ENCODE measurements around the gene CORO7. TPM values are rescaled to one million over a fixed set of nuclear protein-coding genes. Genes with fewer than 3 reads are reported as not detected.

Gene CORO7
- total and polyA plus RNA-seq, 9 of the 15 experiments (the other 6 are each of a cell fraction or from before 2014, with no cell fraction given), result 0.45 to 77.2 (median 18.7) TPM

DNA sequence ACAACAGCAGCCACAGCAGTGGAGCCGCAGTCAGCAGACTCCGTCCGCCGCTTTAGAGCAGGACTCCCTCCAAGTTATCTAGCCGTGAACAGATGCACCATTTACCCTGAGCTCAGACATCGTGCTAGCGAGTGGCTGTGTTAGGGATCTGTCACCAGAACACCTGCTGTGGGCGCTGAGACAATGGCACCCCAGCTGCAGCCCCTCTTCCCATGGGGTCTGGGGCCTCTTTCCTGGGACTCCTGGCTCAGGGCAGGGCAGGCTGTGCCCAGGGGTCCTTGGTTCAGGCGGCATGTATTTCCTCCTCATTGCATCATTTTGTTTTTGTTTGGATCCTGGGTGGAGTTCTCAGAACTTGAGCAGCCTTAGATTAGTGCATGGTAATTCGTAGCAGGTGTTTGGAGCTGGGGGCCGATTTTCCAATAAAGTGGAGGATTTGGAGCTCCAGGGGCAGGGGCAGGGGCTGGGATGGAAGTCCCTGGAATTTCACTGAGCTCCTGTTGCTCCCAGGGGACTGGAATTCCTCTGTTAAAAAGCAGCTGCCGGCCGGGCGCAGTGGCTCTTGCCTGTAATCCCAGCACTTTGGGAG, 34.6 kb upstream of the CORO7 start (continued):
- TF ChIP-seq, protein P1, sequence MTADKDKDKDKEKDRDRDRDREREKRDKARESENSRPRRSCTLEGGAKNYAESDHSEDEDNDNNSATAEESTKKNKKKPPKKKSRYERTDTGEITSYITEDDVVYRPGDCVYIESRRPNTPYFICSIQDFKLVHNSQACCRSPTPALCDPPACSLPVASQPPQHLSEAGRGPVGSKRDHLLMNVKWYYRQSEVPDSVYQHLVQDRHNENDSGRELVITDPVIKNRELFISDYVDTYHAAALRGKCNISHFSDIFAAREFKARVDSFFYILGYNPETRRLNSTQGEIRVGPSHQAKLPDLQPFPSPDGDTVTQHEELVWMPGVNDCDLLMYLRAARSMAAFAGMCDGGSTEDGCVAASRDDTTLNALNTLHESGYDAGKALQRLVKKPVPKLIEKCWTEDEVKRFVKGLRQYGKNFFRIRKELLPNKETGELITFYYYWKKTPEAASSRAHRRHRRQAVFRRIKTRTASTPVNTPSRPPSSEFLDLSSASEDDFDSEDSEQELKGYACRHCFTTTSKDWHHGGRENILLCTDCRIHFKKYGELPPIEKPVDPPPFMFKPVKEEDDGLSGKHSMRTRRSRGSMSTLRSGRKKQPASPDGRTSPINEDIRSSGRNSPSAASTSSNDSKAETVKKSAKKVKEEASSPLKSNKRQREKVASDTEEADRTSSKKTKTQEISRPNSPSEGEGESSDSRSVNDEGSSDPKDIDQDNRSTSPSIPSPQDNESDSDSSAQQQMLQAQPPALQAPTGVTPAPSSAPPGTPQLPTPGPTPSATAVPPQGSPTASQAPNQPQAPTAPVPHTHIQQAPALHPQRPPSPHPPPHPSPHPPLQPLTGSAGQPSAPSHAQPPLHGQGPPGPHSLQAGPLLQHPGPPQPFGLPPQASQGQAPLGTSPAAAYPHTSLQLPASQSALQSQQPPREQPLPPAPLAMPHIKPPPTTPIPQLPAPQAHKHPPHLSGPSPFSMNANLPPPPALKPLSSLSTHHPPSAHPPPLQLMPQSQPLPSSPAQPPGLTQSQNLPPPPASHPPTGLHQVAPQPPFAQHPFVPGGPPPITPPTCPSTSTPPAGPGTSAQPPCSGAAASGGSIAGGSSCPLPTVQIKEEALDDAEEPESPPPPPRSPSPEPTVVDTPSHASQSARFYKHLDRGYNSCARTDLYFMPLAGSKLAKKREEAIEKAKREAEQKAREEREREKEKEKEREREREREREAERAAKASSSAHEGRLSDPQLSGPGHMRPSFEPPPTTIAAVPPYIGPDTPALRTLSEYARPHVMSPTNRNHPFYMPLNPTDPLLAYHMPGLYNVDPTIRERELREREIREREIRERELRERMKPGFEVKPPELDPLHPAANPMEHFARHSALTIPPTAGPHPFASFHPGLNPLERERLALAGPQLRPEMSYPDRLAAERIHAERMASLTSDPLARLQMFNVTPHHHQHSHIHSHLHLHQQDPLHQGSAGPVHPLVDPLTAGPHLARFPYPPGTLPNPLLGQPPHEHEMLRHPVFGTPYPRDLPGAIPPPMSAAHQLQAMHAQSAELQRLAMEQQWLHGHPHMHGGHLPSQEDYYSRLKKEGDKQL (CRISPR knock-in tag; IDR thresholded peaks at IDR 0.05; ENCODE audit: borderline replicate concordance), result no peak
- TF ChIP-seq, protein P2, sequence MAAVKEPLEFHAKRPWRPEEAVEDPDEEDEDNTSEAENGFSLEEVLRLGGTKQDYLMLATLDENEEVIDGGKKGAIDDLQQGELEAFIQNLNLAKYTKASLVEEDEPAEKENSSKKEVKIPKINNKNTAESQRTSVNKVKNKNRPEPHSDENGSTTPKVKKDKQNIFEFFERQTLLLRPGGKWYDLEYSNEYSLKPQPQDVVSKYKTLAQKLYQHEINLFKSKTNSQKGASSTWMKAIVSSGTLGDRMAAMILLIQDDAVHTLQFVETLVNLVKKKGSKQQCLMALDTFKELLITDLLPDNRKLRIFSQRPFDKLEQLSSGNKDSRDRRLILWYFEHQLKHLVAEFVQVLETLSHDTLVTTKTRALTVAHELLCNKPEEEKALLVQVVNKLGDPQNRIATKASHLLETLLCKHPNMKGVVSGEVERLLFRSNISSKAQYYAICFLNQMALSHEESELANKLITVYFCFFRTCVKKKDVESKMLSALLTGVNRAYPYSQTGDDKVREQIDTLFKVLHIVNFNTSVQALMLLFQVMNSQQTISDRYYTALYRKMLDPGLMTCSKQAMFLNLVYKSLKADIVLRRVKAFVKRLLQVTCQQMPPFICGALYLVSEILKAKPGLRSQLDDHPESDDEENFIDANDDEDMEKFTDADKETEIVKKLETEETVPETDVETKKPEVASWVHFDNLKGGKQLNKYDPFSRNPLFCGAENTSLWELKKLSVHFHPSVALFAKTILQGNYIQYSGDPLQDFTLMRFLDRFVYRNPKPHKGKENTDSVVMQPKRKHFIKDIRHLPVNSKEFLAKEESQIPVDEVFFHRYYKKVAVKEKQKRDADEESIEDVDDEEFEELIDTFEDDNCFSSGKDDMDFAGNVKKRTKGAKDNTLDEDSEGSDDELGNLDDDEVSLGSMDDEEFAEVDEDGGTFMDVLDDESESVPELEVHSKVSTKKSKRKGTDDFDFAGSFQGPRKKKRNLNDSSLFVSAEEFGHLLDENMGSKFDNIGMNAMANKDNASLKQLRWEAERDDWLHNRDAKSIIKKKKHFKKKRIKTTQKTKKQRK (IDR thresholded peaks at IDR 0.05; ENCODE audit: borderline replicate concordance, low read depth, low read length), result no peak
- no peak for TF ChIP-seq SIX5 (IDR thresholded peaks at IDR 0.05; ENCODE audit: borderline replicate concordance in 1 of 2, insufficient read depth in 1 of 2, low read depth in 1 of 2, low read length in 2 of 2)
- no peak for TF ChIP-seq CCNT2 (IDR thresholded peaks at IDR 0.05; ENCODE audit: borderline replicate concordance, extremely low read depth, insufficient read length, low read depth, low read length)
- TF ChIP-seq NELFE (IDR thresholded peaks at IDR 0.05; ENCODE audit: insufficient read depth, insufficient read length), result no peak
- no peak for TF ChIP-seq PTRF (tag; IDR thresholded peaks at IDR 0.05)
- TF ChIP-seq ZBED1 (IDR thresholded peaks at IDR 0.05), result no peak
- no peak for TF ChIP-seq ZNF586 (CRISPR knock-in tag; conservative IDR thresholded peaks at IDR 0.05)
- TF ChIP-seq RUNX1 (IDR thresholded peaks at IDR 0.05; ENCODE audit: low read depth), result no peak
- no peak for TF ChIP-seq TFAM (CRISPR knock-in tag; conservative IDR thresholded peaks at IDR 0.05)
- no peak for TF ChIP-seq DNMT1 (IDR thresholded peaks at IDR 0.05)
- TF ChIP-seq RBM14 (IDR thresholded peaks at IDR 0.05; ENCODE audit: borderline replicate concordance, insufficient read depth, low read depth, low read length), result no peak
- TF ChIP-seq NFYB (IDR thresholded peaks at IDR 0.05; ENCODE audit: extremely low read depth, insufficient read length), result no peak
- TF ChIP-seq, protein P3, sequence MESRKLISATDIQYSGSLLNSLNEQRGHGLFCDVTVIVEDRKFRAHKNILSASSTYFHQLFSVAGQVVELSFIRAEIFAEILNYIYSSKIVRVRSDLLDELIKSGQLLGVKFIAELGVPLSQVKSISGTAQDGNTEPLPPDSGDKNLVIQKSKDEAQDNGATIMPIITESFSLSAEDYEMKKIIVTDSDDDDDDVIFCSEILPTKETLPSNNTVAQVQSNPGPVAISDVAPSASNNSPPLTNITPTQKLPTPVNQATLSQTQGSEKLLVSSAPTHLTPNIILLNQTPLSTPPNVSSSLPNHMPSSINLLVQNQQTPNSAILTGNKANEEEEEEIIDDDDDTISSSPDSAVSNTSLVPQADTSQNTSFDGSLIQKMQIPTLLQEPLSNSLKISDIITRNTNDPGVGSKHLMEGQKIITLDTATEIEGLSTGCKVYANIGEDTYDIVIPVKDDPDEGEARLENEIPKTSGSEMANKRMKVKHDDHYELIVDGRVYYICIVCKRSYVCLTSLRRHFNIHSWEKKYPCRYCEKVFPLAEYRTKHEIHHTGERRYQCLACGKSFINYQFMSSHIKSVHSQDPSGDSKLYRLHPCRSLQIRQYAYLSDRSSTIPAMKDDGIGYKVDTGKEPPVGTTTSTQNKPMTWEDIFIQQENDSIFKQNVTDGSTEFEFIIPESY (CRISPR knock-in tag; IDR thresholded peaks at IDR 0.05), result peak; percentile 89
- peak; percentile 31; the same call in 1 of the 2 replicates for TF ChIP-seq EP400 (IDR thresholded peaks at IDR 0.05)

Measured in K562 (cell line).